G401 (cell line): ENCODE data around the gene NELFB. TPM values are rescaled to one million over a fixed set of nuclear protein-coding genes. Genes with fewer than 3 reads are reported as not detected.
"Not testable (repeated sequence)": the region's sequence is repeated elsewhere in the genome, so short reads cannot be mapped to it uniquely, and the experiment has no call there.

Experiments
- DNase-seq: peaks from one replicate; pipeline ENCODE4 v3.0.0-alpha.2; 2015; ENCODE audit warnings: low spot score
- in situ Hi-C: cut with HindIII; loops from 2 replicates; pipeline ENCODE4 v1.10.0; 2016; ENCODE audit warnings: low sequenced_read_pairs, mixed read lengths
- total RNA-seq: library from RNA; depleted of rRNA; stranded (reverse); fragments of >200 nt; shearing (Covaris generic); gene quantifications from 2 replicates; pipeline ENCODE4 v1.2.3, GENCODE V29; 2014

Gene NELFB
- total RNA-seq, 1 experiment from 2014 or later, result 93.6 TPM

DNA sequence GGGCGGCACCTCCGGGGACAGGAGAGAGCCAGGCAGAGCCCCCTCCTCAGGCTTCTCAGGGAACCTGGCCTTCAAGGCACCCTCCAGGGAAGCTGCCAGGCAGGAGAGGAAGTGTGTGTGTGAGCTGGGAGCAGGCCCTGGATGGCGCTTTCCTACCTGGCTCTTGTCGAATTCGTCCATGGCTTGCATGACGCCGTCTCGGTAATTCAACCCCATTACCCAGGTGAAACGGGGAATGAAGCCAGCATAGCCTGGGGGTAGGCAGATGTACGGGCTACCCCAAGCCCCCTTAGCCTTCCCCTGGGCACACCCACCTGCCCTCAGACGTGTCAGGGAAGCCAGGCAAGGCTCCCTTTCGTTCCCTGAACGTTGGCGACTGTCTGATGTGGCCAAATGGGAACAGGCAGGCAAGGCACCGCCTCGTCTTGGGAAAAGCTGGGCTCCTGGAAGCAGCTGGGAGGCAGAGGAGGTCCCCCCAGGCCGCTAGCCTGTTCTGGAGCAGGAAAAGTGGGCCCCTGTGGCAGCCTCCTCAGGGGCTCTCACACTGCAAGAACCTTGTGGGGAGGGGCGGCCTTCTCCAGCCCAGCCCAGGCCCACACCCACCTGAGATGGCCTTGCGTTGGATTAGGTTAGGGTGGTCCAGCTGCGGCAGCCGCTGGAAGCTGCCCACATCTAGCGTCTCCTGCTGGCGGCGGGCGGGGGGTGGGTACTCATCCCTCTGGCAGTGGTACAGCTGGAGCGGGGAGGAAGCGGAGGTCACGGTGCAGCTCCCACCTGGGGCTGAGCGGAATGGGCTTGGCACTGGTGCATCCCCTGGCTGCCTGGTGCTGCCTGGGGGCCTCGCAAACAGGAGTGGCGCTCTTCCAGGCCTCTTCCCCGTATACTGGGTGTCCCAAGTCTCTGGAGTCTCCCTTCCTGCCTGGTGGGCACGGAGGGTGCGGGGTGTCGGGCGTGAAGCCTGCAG lies 10.4 kb upstream of the NELFB start:
- in situ Hi-C loops, result no loop called here
- DNase-seq, result no peak

GRCh38 chr9:137245450-137246421 lies 9.4 kb upstream of the NELFB start:
- in situ Hi-C loops, result no loop called here

GRCh38 chr9:137247135-137247915 lies 7.8 kb upstream of the NELFB start:
- no peak for DNase-seq
- in situ Hi-C loops, result no loop called here

More at GRCh38 chr9:137245450-137246421, 9.4 kb upstream of the NELFB start:
- no peak for DNase-seq

DNA sequence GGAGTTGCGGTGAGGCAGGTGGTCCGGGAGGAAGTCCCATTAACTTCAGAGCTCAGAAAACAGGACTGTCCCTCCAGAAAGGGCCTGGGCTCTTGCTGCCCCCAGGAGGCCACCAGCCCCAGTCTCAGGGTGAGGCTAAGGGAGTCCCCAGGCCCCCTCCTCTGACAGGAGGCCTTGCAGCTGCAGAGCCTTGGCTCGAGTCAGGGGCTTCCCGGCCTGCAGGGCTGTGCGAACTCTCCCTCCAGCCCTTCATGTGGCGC lies 7.3 kb upstream of the NELFB start:
- in situ Hi-C loops, result no loop called here
- DNase-seq, result no peak

DNA sequence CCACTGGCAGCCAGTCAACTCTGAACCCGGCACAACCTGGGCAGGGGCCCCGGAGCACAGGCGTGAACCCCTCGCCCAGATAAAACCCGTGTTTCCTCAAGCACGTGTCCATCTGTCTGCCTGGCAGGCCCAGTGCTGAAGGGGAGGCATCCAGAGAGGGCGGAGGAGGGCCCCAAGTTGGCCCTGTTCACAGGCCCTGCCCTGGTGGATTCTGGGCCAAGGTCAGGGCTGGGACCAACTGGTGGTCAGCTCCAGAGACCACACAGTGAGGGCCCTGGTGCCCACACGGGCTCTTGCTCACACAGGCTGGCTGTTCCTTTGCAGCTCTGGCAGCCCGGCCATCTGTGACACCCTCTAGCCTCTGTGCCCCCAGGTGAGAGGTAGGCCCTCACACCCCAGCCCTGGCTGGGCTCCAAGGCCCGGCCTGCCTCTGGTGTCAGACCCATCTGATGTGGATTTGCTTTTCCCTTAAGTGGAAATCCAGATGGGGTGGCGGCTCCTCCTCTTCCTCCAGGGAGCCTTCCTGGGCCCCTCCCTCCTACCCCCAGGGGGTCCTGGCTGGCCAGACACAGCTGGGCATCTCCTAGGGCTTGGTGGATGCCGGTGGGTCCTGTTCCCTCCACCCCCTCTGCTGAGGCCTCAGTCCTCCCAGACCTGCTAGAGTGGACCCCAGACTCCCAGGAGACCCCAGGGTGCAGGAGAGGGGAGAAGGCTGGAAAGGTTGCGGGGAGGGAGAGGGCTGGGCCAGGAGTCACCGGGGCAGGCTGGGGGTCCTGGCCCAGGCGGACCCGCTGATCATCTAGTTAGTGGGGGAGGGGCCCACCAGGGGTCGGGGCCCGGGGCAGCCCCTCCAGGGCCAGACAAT lies 4.6 kb upstream of the NELFB start:
- no peak for DNase-seq
- in situ Hi-C loops, result no loop called here

- no peak for DNase-seq
- in situ Hi-C loops, result no loop called here
Observed at GRCh38 chr9:137251194-137251461, 4.0 kb upstream of the NELFB start, which contains the start of gene STPG3. Gene STPG3 (plus strand): TSS chr9:137251286. CDS start chr9:137251287, 1 bp downstream.

GRCh38 chr9:137251490-137252268 lies 3.4 kb upstream of the NELFB start:
- in situ Hi-C loops, result no loop called here
- no peak for DNase-seq

GRCh38 chr9:137252555-137253506 lies 2.3 kb upstream of the NELFB start:
- DNase-seq, result no peak

GRCh38 chr9:137253717-137254623 lies 1.2 kb upstream of the NELFB start:
- in situ Hi-C loops, result no loop called here

More at GRCh38 chr9:137252555-137253506, 2.3 kb upstream of the NELFB start:
- in situ Hi-C loops, result no loop called here

DNA sequence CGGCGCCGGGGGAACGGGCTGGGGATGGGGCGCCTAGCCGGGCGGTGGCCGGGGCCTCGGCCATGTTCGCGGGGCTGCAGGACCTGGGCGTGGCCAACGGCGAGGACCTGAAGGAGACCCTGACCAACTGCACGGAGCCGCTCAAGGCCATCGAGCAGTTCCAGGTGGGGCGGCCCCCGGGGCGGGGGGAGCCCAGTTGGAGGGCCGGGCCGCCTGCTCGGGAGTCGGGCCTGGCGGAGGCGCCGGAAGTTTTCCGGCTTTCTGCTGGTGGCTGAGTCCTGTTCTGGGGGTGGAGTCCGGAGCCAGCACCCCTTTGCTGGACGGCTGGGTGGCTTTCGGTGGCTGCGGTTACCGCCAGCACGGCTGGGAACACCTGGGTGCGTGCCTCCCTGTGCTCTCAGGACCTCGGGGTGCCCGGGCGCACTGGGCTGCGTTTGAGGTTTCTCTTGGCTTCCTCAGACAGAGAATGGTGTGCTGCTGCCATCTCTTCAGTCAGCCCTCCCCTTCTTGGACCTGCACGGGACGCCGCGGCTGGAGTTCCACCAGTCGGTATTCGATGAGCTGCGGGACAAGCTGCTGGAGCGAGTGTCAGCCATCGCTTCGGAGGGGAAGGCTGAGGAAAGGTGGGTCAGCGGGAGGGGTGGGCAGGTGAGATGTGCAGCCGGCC lies 454 bp downstream of the NELFB start:
- in situ Hi-C loops, result no loop called here
- no peak for DNase-seq

More at GRCh38 chr9:137253717-137254623, 1.2 kb upstream of the NELFB start:
- DNase-seq, result peak; percentile 19

GRCh38 chr9:137256362-137256761 lies 1.2 kb downstream of the NELFB start:
- in situ Hi-C loops, result no loop called here
- DNase-seq, result no peak

- in situ Hi-C loops, result no loop called here
- no peak for DNase-seq
Observed at GRCh38 chr9:137256856-137257255, 1.7 kb downstream of the NELFB start.

DNA sequence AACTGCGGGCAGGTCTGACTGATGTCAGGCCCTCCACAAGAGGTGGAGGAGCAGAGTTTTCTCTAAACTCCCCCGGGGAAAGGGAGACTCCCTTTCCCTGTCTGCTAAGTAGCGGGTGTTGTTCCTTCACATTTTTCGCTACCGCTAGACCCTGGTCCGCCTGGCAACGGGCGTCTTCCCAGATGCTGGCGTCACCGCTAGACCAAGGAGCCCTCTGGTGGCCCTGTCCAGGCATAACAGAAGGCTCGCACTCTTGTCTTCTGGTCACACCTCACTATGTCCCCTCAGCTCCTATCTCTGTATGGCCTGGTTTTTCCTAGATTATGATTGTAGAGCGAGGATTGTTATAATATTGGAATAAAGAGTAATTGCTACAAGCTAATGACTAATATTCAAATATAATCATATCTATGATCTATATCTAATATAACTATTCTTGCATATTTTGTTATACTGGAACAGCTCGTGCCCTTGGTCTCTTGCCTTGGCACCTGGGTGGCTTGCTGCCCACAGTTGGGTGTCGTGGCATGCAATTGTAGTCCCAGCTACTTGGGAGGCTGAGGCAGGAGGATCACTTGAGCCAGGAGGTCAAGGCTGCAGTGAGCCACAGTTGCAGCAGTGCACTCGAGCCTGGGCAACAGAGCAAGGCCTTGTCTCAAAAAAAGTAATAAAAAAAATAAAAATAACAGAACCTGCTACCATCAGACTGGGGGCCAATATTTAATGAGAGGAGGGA lies 7.2 kb downstream of the NELFB start:
- DNase-seq, result peak; percentile 64
- in situ Hi-C loops, result not testable (repeated sequence)

- no peak for DNase-seq
- in situ Hi-C loops, result no loop called here
Observed at GRCh38 chr9:137262909-137263285, 7.8 kb downstream of the NELFB start.

DNA sequence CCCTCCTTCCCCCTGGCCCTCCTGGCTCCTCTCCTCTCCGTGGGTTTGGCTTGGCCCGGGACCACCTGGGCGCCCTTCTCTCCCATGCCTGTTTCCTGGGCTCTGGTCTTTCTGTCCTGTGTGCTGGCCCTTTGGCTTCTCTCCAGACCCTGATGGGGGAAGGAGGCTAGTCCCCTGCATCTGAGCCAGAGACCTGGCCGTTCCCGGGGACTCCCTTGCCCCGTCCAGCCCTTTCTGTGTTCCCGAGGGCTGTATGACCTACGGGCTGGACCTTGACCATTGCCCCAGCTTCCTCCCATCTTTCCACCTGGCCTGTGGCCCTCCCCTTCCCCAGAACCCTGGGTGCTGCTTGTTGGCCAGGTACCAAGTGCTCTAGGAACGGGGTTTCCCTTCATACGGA lies 8.4 kb downstream of the NELFB start:
- no peak for DNase-seq
- in situ Hi-C loops, result no loop called here
